NOMO-1 (cell line): ENCODE measurements around the gene LSS.

Experiments
- DNase-seq, 2 experiments: peaks; one replicate each; lab custom pipeline; 2025; ENCODE audit not compliant: unreplicated experiment in 2 of 2; lab: John Stamatoyannopoulos, UW

LSS gene

GRCh38 chr21:46219591-46220239 lies 8.9 kb downstream of the LSS start:
- no peak for DNase-seq

DNA sequence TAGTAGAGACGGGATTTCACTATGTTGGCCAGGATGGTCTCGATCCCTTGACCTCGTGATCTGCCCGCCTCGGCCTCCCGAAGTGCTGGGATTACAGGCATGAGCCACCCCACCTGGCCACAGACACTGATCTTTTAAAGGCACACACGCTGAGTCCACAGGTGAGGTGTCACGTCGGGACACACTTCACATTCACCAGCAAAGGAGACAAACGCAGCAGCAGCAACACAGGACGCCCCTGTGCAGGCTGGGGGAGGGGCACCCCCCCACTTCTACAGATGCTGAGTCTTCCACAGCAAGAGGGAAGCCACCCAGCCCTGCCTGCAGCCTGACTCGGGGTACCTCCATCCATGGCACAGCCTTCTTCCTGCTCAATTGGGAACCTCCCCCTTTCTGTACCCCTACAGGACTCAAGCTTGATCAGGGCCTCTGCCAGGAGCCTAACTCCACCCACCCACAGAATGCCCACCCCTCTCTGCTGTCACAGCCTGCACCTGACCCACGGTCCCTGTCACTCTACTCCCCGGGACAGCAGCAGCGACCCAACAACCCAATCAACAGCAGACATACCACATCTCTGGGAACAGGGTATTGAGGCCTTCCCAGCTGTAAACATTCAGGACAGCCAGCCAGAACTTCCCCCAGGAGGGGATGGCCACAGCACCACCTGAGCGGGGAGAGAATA lies 9.5 kb downstream of the LSS start:
- no peak for DNase-seq

DNA sequence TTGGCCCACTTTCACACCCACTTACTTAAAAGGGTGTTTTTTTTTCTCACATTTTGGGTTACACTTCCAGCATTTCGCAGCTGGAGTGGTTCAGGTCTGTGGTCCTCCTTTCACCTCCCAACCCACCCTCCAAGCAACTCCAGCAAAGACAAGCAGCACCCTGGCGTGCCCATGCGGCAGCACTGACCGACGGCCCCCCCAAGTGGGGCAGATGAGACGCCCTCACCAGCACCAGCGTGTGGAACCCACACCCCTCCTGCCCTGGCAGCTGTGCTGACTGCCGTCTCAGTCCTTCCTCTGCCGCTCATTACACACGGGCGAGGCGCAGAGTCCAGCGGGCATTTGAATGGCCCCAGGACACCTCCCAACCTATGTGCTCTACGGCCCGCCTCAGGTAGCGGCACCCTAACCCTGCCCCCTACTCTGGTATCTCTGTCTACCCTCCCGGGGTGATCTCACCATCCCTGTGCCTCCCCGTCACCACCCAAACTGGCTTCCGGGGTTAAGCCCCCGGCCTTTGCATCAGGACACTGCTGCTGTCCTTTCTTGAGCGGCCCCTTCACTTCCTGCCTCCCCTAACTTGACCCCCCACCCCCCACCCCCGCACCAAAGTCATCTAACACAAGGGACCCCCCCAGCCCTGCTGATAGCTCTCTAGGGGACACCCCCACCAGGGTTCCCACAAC lies 10.9 kb downstream of the LSS start:
- DNase-seq = no peak

- no peak for DNase-seq
Measured at GRCh38 chr21:46216132-46216747, 12.3 kb downstream of the LSS start.

DNA sequence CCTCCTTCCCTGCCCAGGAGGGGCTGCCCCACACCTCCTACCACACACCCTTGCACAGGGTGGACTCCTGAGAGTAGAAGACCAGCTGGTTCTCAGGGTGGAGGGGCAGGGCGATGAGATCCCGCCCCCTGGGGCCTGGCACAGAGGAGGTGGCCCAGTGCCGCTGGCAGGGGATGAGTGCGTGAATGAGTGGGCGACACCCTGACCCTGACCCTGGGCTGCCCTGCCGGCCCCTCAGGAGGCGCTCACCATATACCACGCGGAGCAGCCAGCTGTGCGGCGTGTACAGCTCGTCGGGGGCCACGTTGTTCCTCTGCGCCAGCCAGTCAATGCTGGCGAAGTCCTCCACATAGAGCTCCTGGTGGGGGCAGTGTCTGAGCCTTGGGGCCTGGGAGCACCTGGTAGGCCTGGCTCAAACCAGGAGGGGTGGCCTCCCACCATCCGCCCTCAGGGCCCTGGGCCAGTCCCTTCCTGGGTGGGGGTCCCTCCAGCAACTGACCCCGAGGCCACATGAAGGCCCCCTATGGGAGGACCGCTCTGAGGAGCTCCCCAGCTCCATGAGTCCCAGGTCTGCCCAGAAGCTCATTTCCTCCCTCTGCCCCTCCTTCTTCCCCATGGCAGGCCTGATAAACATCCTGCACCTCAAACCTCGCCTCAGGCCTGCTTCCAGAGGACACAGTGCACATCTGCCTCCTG lies 13.0 kb downstream of the LSS start:
- DNase-seq = no peak

DNA sequence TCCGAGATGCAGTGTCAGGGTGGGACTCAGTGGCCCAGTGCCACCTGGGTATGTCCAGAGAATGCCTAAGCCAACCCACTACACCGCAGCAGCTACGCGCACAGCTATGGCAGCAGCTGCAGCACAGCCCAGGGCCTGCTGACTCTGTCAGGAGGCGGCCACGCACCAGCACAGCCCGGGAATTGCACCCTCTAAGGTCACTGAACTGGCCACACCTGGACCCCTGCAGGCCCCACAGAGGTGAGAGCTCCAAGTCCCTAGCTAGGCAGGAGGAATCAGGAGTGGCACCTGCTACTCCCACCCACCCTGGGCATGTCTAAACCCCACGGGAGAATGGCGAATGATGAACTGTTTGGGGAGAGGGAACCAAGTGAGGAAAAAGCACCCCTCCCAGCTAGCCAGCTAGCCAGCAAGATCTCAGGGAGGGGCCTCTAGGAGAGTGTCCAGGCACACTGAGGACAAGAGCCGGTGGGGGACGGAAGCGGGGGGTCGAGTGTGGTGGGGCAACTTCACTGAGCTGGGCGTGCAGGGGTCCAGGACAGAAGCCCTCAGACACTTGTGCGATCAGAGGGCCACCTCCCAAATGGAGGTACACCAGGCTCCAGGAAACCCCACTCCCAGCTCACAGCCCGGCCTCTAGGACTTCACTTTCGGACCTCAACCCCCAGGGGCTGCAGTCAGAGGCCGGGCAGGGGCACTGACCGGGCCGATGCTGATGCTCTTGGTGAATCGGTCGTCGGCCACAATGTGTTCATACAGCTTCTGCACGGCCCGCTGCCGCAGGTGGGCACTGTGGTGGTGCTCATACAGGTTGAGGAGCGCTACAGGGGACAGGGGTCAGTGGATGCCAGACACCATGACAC lies 13.9 kb downstream of the LSS start:
- DNase-seq = no peak

DNA sequence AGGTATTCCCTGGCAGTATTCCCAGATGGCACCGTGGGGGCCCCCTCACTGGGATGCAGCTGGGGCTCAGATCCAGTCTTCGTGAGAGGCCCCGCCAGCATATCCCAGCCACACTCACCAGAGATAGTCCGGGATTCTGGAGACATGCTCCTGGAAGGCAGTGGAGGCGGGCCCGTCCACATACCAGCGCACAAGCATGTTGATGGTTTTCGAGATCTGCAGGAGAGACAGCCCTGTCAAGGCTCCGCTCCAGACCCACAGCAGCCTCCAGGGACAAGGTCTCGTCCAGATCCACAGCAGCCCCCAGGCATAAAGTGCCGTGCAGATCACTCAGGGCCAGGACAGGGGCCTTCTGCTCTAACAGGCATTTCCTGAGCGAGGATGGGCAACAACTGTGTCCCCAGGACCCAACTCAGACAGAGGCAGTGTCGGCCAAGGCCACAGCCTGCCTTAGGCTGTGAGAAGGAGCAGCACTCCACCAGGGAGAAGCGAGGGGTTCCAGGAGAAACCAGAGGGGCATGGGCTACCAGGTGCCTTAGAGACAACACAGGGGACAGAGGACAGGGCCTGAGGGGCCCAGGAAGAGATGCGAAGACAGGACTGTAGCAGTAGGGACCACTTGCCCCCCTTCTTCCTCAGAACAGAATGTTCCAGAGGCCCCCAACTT lies 14.8 kb downstream of the LSS start:
- DNase-seq = no peak

DNA sequence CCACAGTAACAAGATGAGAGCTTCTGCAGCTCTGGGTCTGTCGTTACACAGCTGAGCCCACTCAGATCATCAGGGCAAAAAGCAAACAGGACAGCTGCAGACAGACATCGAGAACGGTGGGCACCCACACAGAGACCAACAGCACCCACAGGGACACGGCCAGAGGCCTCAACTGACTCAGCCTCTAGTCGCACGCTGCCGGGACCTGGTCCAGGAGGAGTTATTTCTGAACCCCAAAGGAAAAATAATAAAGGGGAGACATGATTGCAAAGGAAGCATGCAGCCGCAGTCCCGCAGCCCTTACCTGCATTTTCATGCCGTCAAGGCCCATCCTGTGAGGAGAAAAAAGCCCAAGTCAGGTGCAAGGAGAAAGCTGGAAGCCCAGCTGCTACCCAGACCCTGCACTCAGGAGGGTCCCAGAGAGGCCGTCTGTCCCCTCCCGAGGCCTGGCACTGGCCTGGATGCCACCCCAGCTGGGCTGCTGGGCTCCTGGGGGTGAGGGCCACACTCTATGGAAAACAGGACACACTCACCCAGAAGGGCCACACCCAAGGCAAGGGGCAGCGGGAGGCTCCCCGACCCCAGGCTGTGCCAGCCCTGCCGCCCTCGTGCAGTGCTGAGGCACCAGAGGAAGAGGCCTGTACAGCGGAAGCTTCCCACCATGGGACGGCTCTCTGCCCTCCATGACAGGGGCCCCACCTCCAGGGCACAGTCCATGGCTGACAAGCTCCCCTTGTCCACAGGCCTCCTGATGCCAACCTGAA lies 15.7 kb downstream of the LSS start:
- DNase-seq = no peak

DNA sequence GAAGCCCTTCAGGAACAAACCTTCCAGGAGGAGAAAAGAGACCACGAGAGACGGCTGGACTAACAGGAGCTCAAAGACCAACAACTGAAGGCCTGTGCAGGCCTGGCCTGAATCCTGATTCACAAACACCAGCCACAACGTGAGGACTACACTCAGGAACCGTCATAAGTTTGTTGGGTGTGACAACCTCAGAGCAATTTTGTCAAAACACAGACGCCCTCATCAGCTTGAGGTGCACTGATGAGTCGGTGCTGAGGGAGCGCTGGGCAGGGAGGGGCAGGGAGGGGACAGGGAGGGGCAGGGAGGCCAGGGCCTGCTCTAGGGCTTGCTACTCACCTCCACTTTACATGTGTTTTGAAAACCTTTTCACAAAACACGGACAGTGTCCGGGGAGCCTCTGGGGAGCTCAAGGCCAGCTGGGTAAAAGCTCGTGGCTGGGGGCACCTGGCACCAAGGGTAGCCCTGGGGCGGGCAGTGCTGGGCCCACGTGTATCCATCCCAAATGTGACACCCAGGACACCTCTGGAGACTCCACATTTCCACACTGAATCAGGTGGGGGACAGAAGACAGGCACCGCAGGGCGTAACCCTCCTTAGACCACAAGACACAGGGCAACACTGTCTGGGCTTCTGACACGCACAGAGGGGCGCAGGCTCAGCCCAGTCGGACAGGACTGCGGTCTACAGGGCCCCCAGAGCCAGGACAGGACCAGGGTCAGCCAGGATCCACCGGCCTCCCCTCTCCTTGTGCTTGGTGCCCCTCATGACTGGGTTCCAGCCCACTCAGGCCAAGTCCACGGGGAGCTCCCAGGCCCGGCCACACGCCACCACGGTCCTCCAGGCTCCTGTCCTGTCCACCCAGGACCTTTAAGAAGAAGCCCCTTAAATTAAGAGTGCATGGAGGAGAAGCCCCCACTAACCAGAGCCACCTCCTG lies 16.5 kb downstream of the LSS start:
- DNase-seq = no peak

DNA sequence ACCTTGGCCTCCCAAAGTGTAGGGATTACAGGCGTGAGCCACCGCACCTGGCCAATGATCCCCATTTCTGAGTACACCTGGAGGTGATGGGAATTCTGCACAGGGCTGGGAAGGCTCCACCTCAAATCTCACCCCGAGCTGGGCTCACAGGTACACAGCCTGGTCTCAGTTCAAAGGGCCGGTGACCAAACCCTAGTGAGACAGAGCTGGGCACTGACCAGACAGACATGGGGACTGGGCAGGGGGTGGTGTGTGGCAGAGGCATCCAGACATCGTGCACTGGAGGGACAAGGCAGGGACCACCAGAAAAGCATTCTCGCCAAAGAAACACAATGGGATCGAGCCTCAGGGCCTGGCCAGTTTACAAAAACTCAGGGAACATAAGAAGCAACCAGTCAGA lies 17.2 kb downstream of the LSS start:
- DNase-seq = no peak

DNA sequence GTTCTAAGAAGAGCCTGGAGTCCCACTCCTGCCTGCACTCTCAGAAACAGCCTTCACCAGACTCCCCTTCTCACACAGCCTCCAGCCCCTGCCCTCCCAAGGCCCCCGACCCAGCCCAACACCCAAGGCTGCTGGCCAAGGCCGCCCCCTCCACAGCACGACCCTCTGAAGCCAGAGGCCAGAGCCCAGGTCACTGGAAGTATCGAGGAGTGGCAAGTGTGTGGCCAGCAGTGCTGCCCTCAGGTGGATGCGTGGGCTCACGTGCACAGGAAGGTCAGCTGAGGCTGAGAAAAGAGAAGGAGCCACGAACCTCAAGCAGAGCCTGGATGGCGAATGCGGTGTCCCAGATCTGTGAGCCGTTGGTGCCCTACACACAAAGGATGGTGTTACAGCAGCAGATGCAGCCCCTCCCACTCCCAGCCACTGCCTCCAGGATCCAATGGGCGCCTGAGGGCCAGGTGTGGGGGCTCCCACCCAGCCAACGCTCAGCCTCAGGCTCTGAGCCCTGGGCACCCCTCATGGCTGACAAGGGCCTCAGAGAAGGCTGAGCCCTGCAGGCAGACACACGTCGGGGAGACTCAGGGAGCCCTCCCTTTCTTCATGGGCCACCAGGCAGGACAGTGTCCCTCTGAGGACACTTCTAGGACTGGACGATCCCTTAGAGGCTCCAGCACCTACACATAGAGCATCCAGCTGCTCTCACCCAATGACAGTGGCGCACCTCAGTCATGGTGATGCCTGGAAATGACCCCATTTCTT lies 18.0 kb downstream of the LSS start:
- DNase-seq = no peak

- DNase-seq = no peak
Measured at GRCh38 chr21:46208761-46209721, 19.5 kb downstream of the LSS start.

DNA sequence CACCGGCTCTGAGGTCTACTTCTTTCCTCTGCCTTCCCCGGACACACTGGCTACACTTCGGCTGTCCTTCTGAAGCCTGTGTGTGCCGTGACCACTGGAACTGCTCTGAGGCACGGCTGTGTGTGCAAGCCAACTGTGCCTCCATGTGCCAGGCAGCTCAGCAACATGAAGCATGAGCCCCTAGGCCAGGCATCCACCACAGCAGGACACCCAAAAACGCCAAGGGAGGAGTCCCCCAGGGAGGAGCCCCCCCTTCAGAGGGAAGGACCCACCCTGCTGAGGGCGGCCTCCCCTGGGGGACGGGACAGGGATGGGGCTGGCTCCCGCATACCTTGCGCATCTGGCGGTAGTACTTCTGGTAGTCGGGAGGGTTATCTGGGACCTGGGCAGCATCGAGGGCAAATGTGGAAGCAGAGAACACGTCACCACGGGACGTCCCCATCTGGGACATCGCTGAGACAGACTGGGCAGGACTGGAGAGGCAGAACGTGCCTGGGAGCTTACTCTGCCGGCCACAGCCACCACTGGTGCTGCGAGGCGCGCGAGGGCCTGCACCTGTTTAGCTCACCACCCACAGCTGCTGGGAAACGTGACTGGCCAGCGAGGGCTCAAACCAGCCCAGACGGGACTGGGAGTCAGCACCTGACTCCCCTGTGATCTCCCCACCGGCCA lies 20.5 kb downstream of the LSS start:
- DNase-seq = no peak

GRCh38 chr21:46207006-46207919 lies 21.3 kb downstream of the LSS start:
- DNase-seq = no peak
